Measurements from ENCODE around the gene SLC5A9.

DNA sequence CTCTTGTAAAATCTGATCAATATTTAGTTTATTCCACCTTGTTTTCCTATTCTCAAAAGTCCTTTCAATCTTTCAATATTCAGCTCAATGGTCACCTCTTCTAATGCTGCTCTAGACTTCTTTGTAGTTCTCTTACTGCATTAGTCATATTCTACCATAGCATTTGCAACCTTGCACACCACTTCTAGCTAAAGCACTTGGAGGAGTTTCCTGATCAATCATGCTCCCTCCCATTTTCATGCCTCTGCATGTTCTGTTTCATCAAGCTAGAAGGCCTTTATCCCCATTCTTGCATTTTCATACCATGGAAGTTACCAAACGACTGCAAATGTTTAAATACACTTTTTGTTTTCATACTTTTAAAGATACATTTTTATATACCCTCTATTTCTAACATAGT lies 72.1 kb downstream of the SLC5A9 start:
- TF ChIP-seq CTCF (IDR thresholded peaks at IDR 0.05 in 2 of 3, conservative IDR thresholded peaks at IDR 0.05 in 1 of 3; ENCODE audit: control insufficient read depth in 2 of 3, extremely low read depth in 1 of 3, insufficient read depth in 1 of 3, low read depth in 3 of 3, low read length in 3 of 3) (no peak), EGR1 (IDR thresholded peaks at IDR 0.05; ENCODE audit: borderline replicate concordance in 1 of 2, low read depth in 2 of 2, low read length in 2 of 2) (no peak), TCF12 (IDR thresholded peaks at IDR 0.05; ENCODE audit: low read depth, low read length) (no peak), MXI1 (IDR thresholded peaks at IDR 0.05; ENCODE audit: low read depth, low read length) (no peak), SP1 (IDR thresholded peaks at IDR 0.05; ENCODE audit: low read depth, low read length) (no peak), STAT1 (conservative IDR thresholded peaks at IDR 0.05) (no peak), SRF (IDR thresholded peaks at IDR 0.05; ENCODE audit: low read depth in 2 of 2, low read length in 2 of 2) (no peak), CHD2 (IDR thresholded peaks at IDR 0.05; ENCODE audit: borderline replicate concordance, low read depth, low read length) (no peak), POLR2A (IDR thresholded peaks at IDR 0.05; ENCODE audit: low read depth, low read length) (no peak)
